SK-N-SH (cell line): Measurements from ENCODE around the gene F7. TPM values are rescaled to one million over a fixed set of nuclear protein-coding genes. Genes with fewer than 3 reads are reported as not detected.

ENCODE experiments used
- CTCF ChIA-PET: fragments of 300-600, 350-600 bp; formaldehyde crosslinking; extraction: SDS; loops from one replicate; lab custom pipeline; 2021; lab: Yijun Ruan, JAX
- POLR2A ChIA-PET: fragments of 350-600 bp; sonication (Branson Sonifier 250); formaldehyde crosslinking; extraction: SDS; loops from one replicate; lab custom pipeline; 2020; ENCODE audit warnings: antibody characterized with exemption, inconsistent platforms; lab: Yijun Ruan, JAX
- DNase-seq: peaks from one replicate; pipeline ENCODE4 v3.0.0; 2012
- H2AFZ ChIP-seq: fragments of 200-600 bp; sonication (generic); 2 replicates; pipeline ENCODE4 v1.8.1; 2016; ENCODE audit warnings: antibody characterized with exemption, mild to moderate bottlenecking, low read depth
- H3F3A ChIP-seq: fragments of 200-600 bp; sonication (generic); replicated peaks from 2 replicates; pipeline ENCODE3; 2016; ENCODE audit warnings: antibody characterized with exemption, mild to moderate bottlenecking; ENCODE audit not compliant: insufficient read depth
- H3K27ac ChIP-seq, 2 experiments: fragments of 200-500 bp in 1 of 2; fragments of 200-600 bp in 1 of 2; sonication (Bioruptor generic) in 1 of 2; sonication (generic), shearing (Covaris generic) in 1 of 2; 2 replicates each; pipeline versions ENCODE4 v1.5.1 to v1.6.1; 2014 to 2016; ENCODE audit warnings: low read depth in 2 of 2, inconsistent platforms in 1 of 2, low read length in 1 of 2, mild to moderate bottlenecking in 1 of 2, mixed read lengths in 1 of 2
- H3K27me3 ChIP-seq: fragments of 200-600 bp; sonication (generic), shearing (Covaris generic); 2 replicates; pipeline ENCODE4 v1.6.1; 2016; ENCODE audit warnings: mixed run types; ENCODE audit not compliant: insufficient read depth
- H3K36me3 ChIP-seq, 2 experiments: fragments of 200-500 bp in 1 of 2; fragments of 200-600 bp in 1 of 2; sonication (Bioruptor generic) in 1 of 2; sonication (generic) in 1 of 2; replicated peaks in 1 of 2; 2 replicates each; pipeline versions ENCODE3 to v1.5.1; 2014 to 2016; ENCODE audit warnings: low read length in 1 of 2, mild to moderate bottlenecking in 1 of 2; ENCODE audit not compliant: insufficient read depth in 2 of 2, control insufficient read depth in 1 of 2
- H3K4me1 ChIP-seq, 2 experiments: fragments of 200-500 bp in 1 of 2; fragments of 200-600 bp in 1 of 2; sonication (Bioruptor generic) in 1 of 2; sonication (generic), shearing (Covaris generic) in 1 of 2; 2 replicates each; pipeline versions ENCODE4 v1.5.1 to v1.6.1; 2014 to 2016; ENCODE audit warnings: low read depth in 1 of 2, low read length in 1 of 2, mixed run types in 1 of 2; ENCODE audit not compliant: insufficient read depth in 2 of 2, control insufficient read depth in 1 of 2
- H3K4me2 ChIP-seq: fragments of 200-600 bp; sonication (generic), shearing (Covaris generic); 2 replicates; pipeline ENCODE4 v1.6.1; 2017; ENCODE audit warnings: mixed run types
- H3K4me3 ChIP-seq, 2 experiments: fragments of 200-500 bp in 1 of 2; fragments of 200-600 bp in 1 of 2; sonication (Bioruptor generic) in 1 of 2; sonication (generic), shearing (Covaris generic) in 1 of 2; 2 replicates each; pipeline versions ENCODE4 v1.5.1 to v1.8.1; 2014 to 2016; ENCODE audit warnings: low read depth in 2 of 2, inconsistent platforms in 1 of 2, low read length in 1 of 2, mild to moderate bottlenecking in 1 of 2, mixed read lengths in 1 of 2, moderate library complexity in 1 of 2
- H3K79me2 ChIP-seq: fragments of 200-600 bp; sonication (generic); 2 replicates; pipeline ENCODE4 v1.8.1; 2017; ENCODE audit warnings: mild to moderate bottlenecking; ENCODE audit not compliant: insufficient read depth
- H3K9ac ChIP-seq: fragments of 200-600 bp; sonication (generic); 2 replicates; pipeline ENCODE4 v1.6.1; 2017; ENCODE audit warnings: mixed run types
- H3K9me2 ChIP-seq: fragments of 200-600 bp; sonication (generic); 2 replicates; pipeline ENCODE4 v1.6.1; 2017; ENCODE audit warnings: mixed run types
- H3K9me3 ChIP-seq: fragments of 200-600 bp; sonication (generic); 2 replicates; pipeline ENCODE4 v1.6.1; 2017; ENCODE audit warnings: mixed run types, mild to moderate bottlenecking, moderate library complexity
- H4K20me1 ChIP-seq: fragments of 200-600 bp; sonication (generic); 2 replicates; pipeline ENCODE4 v1.6.1; 2017; ENCODE audit warnings: mild to moderate bottlenecking, mixed run types; ENCODE audit not compliant: insufficient read depth
- CHD2 ChIP-seq: fragments of 150-350 bp; IDR thresholded peaks from 2 replicates; pipeline ENCODE4 v1.6.1; 2018; ENCODE audit warnings: low read length; ENCODE audit not compliant: partially characterized antibody
- EP300 ChIP-seq, 2 experiments: IDR thresholded peaks; 2 replicates each; pipeline versions ENCODE4 v1.4.0 to v1.6.1; 2012; ENCODE audit warnings: borderline replicate concordance in 1 of 2, low read depth in 1 of 2, low read length in 1 of 2
- EZH2phosphoT487 ChIP-seq: fragments of 200-600 bp; sonication (generic); IDR thresholded peaks from 2 replicates; pipeline ENCODE4 v1.6.1; 2017; ENCODE audit warnings: low read depth, mixed run types, mild to moderate bottlenecking, antibody characterized with exemption, moderate library complexity, borderline replicate concordance
- FOXJ3 ChIP-seq: sonication (generic); formaldehyde crosslinking; IDR thresholded peaks from 2 replicates; pipeline ENCODE4 v1.5.1; 2020; ENCODE audit warnings: mild to moderate bottlenecking, missing genetic modification reagents
- GABPA ChIP-seq: IDR thresholded peaks from 2 replicates; pipeline ENCODE4 v1.4.0; 2012; ENCODE audit warnings: low read depth, mild to moderate bottlenecking
- GATA2 ChIP-seq: sonication (generic); formaldehyde crosslinking; IDR thresholded peaks from 2 replicates; pipeline ENCODE4 v1.5.0; 2020; ENCODE audit warnings: mild to moderate bottlenecking, missing genetic modification reagents
- MEF2A ChIP-seq: IDR thresholded peaks from 2 replicates; pipeline ENCODE4 v1.4.0; 2012; ENCODE audit warnings: low read depth, borderline replicate concordance
- MXI1 ChIP-seq: IDR thresholded peaks from 2 replicates; pipeline ENCODE4 v1.6.1; 2012; ENCODE audit warnings: mild to moderate bottlenecking, low read depth, low read length, improper control_type of control experiment
- NRF1 ChIP-seq: IDR thresholded peaks from 2 replicates; pipeline ENCODE4 v1.6.1; 2012; ENCODE audit warnings: low read depth, mild to moderate bottlenecking, low read length
- RAD21 ChIP-seq: IDR thresholded peaks from 2 replicates; pipeline ENCODE4 v1.6.1; 2012; ENCODE audit warnings: mild to moderate bottlenecking, low read length
- RCOR1 ChIP-seq: fragments of 150-350 bp; IDR thresholded peaks from 2 replicates; pipeline ENCODE4 v1.6.1; 2017; ENCODE audit warnings: antibody characterized with exemption, low read length
- RXRA ChIP-seq: IDR thresholded peaks from 2 replicates; pipeline ENCODE4 v1.4.0; 2012; ENCODE audit warnings: low read depth, mild to moderate bottlenecking, borderline replicate concordance
- TEAD4 ChIP-seq: IDR thresholded peaks from 2 replicates; pipeline ENCODE4 v1.4.0; 2012; ENCODE audit warnings: mild to moderate bottlenecking, borderline replicate concordance; ENCODE audit not compliant: insufficient read depth
- YY1 ChIP-seq: IDR thresholded peaks from 2 replicates; pipeline ENCODE4 v1.4.0; 2012; ENCODE audit warnings: low read depth, mild to moderate bottlenecking
- WGBS: methylation state at CpG from one replicate; pipeline ENCODE4 v1.1.6; 2017; ENCODE audit warnings: low lambda C conversion rate; 5-methylcytosine and 5-hydroxymethylcytosine counted together
- polyA plus RNA-seq, 3 experiments: library from polyadenylated mRNA; depleted of rRNA; stranded (reverse); fragments of >200 nt; gene quantifications; 2 replicates each; pipeline ENCODE4 v1.2.3, GENCODE V29; 2012
- TF ChIP-seq, protein P1 (sequence below): IDR thresholded peaks from 2 replicates; pipeline ENCODE4 v1.4.0; 2012; ENCODE audit warnings: low read depth, borderline replicate concordance
- TF ChIP-seq, protein P2 (sequence below): fragments of 150-350 bp; IDR thresholded peaks from 2 replicates; pipeline ENCODE4 v1.6.1; 2016; ENCODE audit warnings: mild to moderate bottlenecking, low read depth, low read length
- TF ChIP-seq, protein P3 (sequence below): IDR thresholded peaks from 2 replicates; pipeline ENCODE4 v1.6.1; 2012; ENCODE audit warnings: mild to moderate bottlenecking, low read depth, low read length, moderate library complexity
- TF ChIP-seq, protein P4 (sequence below): IDR thresholded peaks from 2 replicates; pipeline ENCODE4 v1.4.0; 2012; ENCODE audit warnings: low read depth
- TF ChIP-seq, protein P5 (sequence below): IDR thresholded peaks from 2 replicates; pipeline ENCODE4; 2012

The F7 gene
- polyA plus RNA-seq, 1 of the 3 experiments (the other 2 are of a cell fraction): not detected

DNA sequence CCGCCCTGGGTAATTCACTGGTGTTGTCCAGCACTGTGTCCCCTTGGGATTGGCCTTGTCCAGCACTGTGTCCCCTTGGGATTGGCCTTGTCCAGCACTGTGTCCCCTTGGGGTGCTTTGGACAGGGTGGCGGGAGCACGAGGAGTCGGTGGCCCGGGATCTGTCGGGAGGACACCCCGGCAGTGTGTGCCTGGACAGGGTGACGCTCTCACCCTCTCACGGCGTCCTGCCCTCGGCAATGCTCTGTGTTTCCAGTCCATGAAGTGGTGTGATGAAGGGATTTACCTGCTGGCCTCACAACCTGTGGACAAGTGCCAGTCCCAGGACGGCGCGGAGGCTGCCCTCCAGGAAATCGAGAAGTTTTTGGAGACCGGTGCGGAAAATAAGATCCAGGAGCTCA, 29.9 kb upstream of the F7 start:
- no peaks in the 10 kb centered on the region; a peak in 1 of 4 replicates for H3K4me1 ChIP-seq
- H3K9me3 ChIP-seq: no peaks in the 10 kb centered on the region
- H3K36me3 ChIP-seq: no peaks in the 10 kb centered on the region
- no peak overlapping the region for H3K4me3 ChIP-seq
- H3K9me2 ChIP-seq: no peaks in the 10 kb centered on the region
- no peak overlapping the region for H3K27ac ChIP-seq
- H3K4me2 ChIP-seq: no peak overlapping the region
- no peaks in the 10 kb centered on the region for H3K79me2 ChIP-seq
- no peak overlapping the region for H3K9ac ChIP-seq
- WGBS: 95% methylated on average over 11 of the region's 17 CpGs
- H4K20me1 ChIP-seq: no peaks in the 10 kb centered on the region
- no peaks in the 10 kb centered on the region for H3F3A ChIP-seq
- DNase-seq: no peak
- H3K27me3 ChIP-seq: no peaks in the 10 kb centered on the region
- TF ChIP-seq, protein P1, sequence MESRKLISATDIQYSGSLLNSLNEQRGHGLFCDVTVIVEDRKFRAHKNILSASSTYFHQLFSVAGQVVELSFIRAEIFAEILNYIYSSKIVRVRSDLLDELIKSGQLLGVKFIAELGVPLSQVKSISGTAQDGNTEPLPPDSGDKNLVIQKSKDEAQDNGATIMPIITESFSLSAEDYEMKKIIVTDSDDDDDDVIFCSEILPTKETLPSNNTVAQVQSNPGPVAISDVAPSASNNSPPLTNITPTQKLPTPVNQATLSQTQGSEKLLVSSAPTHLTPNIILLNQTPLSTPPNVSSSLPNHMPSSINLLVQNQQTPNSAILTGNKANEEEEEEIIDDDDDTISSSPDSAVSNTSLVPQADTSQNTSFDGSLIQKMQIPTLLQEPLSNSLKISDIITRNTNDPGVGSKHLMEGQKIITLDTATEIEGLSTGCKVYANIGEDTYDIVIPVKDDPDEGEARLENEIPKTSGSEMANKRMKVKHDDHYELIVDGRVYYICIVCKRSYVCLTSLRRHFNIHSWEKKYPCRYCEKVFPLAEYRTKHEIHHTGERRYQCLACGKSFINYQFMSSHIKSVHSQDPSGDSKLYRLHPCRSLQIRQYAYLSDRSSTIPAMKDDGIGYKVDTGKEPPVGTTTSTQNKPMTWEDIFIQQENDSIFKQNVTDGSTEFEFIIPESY: no peak
- TF ChIP-seq GABPA (no peak), FOXJ3 (no peak), RXRA (no peak), YY1 (no peak), EP300 (IDR thresholded peaks at IDR 0.05; ENCODE audit: borderline replicate concordance in 1 of 2, low read depth in 1 of 2, low read length in 1 of 2) (no peak), MEF2A (no peak), CHD2 (no peak), RCOR1 (no peak), GATA2 (CRISPR knock-in tag) (no peak), NRF1 (no peak), EZH2phosphoT487 (no peak), TEAD4 (no peak), MXI1 (no peak), RAD21 (no peak)
- TF ChIP-seq, protein P2, sequence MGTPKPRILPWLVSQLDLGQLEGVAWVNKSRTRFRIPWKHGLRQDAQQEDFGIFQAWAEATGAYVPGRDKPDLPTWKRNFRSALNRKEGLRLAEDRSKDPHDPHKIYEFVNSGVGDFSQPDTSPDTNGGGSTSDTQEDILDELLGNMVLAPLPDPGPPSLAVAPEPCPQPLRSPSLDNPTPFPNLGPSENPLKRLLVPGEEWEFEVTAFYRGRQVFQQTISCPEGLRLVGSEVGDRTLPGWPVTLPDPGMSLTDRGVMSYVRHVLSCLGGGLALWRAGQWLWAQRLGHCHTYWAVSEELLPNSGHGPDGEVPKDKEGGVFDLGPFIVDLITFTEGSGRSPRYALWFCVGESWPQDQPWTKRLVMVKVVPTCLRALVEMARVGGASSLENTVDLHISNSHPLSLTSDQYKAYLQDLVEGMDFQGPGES: no peak
- TF ChIP-seq, protein P3, sequence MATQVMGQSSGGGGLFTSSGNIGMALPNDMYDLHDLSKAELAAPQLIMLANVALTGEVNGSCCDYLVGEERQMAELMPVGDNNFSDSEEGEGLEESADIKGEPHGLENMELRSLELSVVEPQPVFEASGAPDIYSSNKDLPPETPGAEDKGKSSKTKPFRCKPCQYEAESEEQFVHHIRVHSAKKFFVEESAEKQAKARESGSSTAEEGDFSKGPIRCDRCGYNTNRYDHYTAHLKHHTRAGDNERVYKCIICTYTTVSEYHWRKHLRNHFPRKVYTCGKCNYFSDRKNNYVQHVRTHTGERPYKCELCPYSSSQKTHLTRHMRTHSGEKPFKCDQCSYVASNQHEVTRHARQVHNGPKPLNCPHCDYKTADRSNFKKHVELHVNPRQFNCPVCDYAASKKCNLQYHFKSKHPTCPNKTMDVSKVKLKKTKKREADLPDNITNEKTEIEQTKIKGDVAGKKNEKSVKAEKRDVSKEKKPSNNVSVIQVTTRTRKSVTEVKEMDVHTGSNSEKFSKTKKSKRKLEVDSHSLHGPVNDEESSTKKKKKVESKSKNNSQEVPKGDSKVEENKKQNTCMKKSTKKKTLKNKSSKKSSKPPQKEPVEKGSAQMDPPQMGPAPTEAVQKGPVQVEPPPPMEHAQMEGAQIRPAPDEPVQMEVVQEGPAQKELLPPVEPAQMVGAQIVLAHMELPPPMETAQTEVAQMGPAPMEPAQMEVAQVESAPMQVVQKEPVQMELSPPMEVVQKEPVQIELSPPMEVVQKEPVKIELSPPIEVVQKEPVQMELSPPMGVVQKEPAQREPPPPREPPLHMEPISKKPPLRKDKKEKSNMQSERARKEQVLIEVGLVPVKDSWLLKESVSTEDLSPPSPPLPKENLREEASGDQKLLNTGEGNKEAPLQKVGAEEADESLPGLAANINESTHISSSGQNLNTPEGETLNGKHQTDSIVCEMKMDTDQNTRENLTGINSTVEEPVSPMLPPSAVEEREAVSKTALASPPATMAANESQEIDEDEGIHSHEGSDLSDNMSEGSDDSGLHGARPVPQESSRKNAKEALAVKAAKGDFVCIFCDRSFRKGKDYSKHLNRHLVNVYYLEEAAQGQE: no peak
- TF ChIP-seq, protein P4, sequence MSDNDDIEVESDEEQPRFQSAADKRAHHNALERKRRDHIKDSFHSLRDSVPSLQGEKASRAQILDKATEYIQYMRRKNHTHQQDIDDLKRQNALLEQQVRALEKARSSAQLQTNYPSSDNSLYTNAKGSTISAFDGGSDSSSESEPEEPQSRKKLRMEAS: no peak
- TF ChIP-seq, protein P5, sequence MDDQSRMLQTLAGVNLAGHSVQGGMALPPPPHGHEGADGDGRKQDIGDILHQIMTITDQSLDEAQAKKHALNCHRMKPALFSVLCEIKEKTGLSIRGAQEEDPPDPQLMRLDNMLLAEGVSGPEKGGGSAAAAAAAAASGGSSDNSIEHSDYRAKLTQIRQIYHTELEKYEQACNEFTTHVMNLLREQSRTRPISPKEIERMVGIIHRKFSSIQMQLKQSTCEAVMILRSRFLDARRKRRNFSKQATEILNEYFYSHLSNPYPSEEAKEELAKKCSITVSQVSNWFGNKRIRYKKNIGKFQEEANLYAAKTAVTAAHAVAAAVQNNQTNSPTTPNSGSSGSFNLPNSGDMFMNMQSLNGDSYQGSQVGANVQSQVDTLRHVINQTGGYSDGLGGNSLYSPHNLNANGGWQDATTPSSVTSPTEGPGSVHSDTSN: no peak
- H2AFZ ChIP-seq: no peak overlapping the region
- ChIA-PET POLR2A (no interaction called here), CTCF (no interaction called here)
